ENCODE results near the gene CADPS. TPM values are rescaled to one million over a fixed set of nuclear protein-coding genes. Genes with fewer than 3 reads are reported as not detected.

CADPS gene
- 2.3 TPM for total RNA-seq
- 4.4 TPM for polyA plus RNA-seq
- long read RNA-seq, donor 1: 0 reads
- long read RNA-seq, donor 2: 0 reads
- long read RNA-seq, donor 3: 0 reads
- long read RNA-seq, donor 4: 0 reads
- long read RNA-seq, donor 5, full-length matches to known transcripts: 2 of 2 reads
- long read RNA-seq, donor 5, partial matches to known transcripts: 0 of 2 reads
- long read RNA-seq, donor 5, other reads (novel, unspliced or antisense): 0 of 2 reads
- long read RNA-seq, donor 6: 0 reads
- long read RNA-seq, donor 7: 0 reads
- long read RNA-seq, donor 8: 0 reads
- long read RNA-seq, donor 9: 0 reads
- long read RNA-seq, donor 10: 0 reads

- H3K27me3 ChIP-seq (ENCODE audit: control insufficient read depth in 2 of 2, insufficient read depth in 1 of 2, low read length in 1 of 2): peaks cover 34 to 43% of the 10 kb centered on the region in 2 donors
- H3K27ac ChIP-seq (ENCODE audit: low read depth in 1 of 2, low read length in 1 of 2): no peak within 1 kb of the TSS
- no peaks in the 10 kb centered on the region for H3K36me3 ChIP-seq (ENCODE audit: control insufficient read depth in 2 of 2, insufficient read depth in 2 of 2, low read length in 1 of 2)
- H3K9me3 ChIP-seq (ENCODE audit: control insufficient read depth in 2 of 2, insufficient read depth in 1 of 2, low read length in 1 of 2): peaks cover 0 to 9% of the 10 kb centered on the region in 2 donors
- no peak for DNase-seq (ENCODE audit: low read depth in 6 of 9, low spot score in 9 of 9)
- no peak within 1 kb of the TSS for H3K4me3 ChIP-seq (ENCODE audit: low read length in 2 of 2)
- H3K4me1 ChIP-seq (ENCODE audit: control insufficient read depth in 2 of 2, insufficient read depth in 2 of 2, low read length in 2 of 2): no peaks in the 10 kb centered on the region
- 4% methylated on average over 85 of the region's 85 CpGs for WGBS
Measured at GRCh38 chr3:62874711-62875557, at the start of gene CADPS. TSS of gene CADPS (minus strand) at chr3:62875416. CDS start at chr3:62875029, 387 bp downstream.

GRCh38 chr3:62923066-62923465 lies 47.9 kb upstream of the CADPS start:
- 77% methylated on average over 2 of the region's 2 CpGs for WGBS
- H3K9me3 ChIP-seq (ENCODE audit: control insufficient read depth in 2 of 2, insufficient read depth in 1 of 2, low read length in 1 of 2): no peaks in the 10 kb centered on the region
- no peak overlapping the region for H3K27ac ChIP-seq (ENCODE audit: low read depth in 1 of 2, low read length in 1 of 2)
- DNase-seq (ENCODE audit: low read depth in 6 of 9, low spot score in 9 of 9): no peak
- H3K4me1 ChIP-seq (ENCODE audit: control insufficient read depth in 2 of 2, insufficient read depth in 2 of 2, low read length in 2 of 2): no peaks in the 10 kb centered on the region
- no peaks in the 10 kb centered on the region for H3K36me3 ChIP-seq (ENCODE audit: control insufficient read depth in 2 of 2, insufficient read depth in 2 of 2, low read length in 1 of 2)
- no peaks in the 10 kb centered on the region for H3K27me3 ChIP-seq (ENCODE audit: control insufficient read depth in 2 of 2, insufficient read depth in 1 of 2, low read length in 1 of 2)
- no peak overlapping the region for H3K4me3 ChIP-seq (ENCODE audit: low read length in 2 of 2)

DNA sequence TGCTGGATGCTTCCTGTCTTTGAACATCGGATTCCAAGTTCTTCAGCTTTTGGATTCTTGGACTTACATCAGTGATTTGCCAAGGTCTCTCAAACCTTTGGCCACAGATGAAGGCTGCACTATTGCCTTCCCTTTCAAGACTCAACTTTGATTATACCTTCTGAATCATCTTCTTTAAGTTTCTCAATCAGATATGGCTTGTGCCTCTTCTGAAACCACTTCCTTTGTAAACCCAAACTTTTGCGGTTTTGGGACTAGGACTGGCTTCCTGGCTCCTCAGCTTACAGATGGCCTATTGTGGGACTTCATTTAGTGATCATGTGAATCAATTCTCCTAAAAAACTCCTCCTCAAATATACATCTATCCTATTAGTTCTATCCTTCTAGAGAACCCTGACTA lies 47.1 kb upstream of the CADPS start:
- no peak for DNase-seq (ENCODE audit: low read depth in 6 of 9, low spot score in 9 of 9)
- no peak overlapping the region for H3K4me3 ChIP-seq (ENCODE audit: low read length in 2 of 2)
- no peaks in the 10 kb centered on the region for H3K36me3 ChIP-seq (ENCODE audit: control insufficient read depth in 2 of 2, insufficient read depth in 2 of 2, low read length in 1 of 2)
- WGBS: 45% methylated on average over 2 of the region's 2 CpGs
- no peaks in the 10 kb centered on the region for H3K27me3 ChIP-seq (ENCODE audit: control insufficient read depth in 2 of 2, insufficient read depth in 1 of 2, low read length in 1 of 2)
- no peaks in the 10 kb centered on the region for H3K9me3 ChIP-seq (ENCODE audit: control insufficient read depth in 2 of 2, insufficient read depth in 1 of 2, low read length in 1 of 2)
- no peak overlapping the region for H3K27ac ChIP-seq (ENCODE audit: low read depth in 1 of 2, low read length in 1 of 2)
- H3K4me1 ChIP-seq (ENCODE audit: control insufficient read depth in 2 of 2, insufficient read depth in 2 of 2, low read length in 2 of 2): no peaks in the 10 kb centered on the region

GRCh38 chr3:62920466-62920784 lies 45.2 kb upstream of the CADPS start:
- H3K4me1 ChIP-seq (ENCODE audit: control insufficient read depth in 2 of 2, insufficient read depth in 2 of 2, low read length in 2 of 2): no peaks in the 10 kb centered on the region
- no peak overlapping the region for H3K27ac ChIP-seq (ENCODE audit: low read depth in 1 of 2, low read length in 1 of 2)
- H3K27me3 ChIP-seq (ENCODE audit: control insufficient read depth in 2 of 2, insufficient read depth in 1 of 2, low read length in 1 of 2): no peaks in the 10 kb centered on the region
- no peaks in the 10 kb centered on the region for H3K36me3 ChIP-seq (ENCODE audit: control insufficient read depth in 2 of 2, insufficient read depth in 2 of 2, low read length in 1 of 2)
- no peaks in the 10 kb centered on the region for H3K9me3 ChIP-seq (ENCODE audit: control insufficient read depth in 2 of 2, insufficient read depth in 1 of 2, low read length in 1 of 2)
- H3K4me3 ChIP-seq (ENCODE audit: low read length in 2 of 2): no peak overlapping the region
- DNase-seq (ENCODE audit: low read depth in 6 of 9, low spot score in 9 of 9): no peak

GRCh38 chr3:62919784-62920465 lies 44.7 kb upstream of the CADPS start:
- no peaks in the 10 kb centered on the region for H3K36me3 ChIP-seq (ENCODE audit: control insufficient read depth in 2 of 2, insufficient read depth in 2 of 2, low read length in 1 of 2)
- no peaks in the 10 kb centered on the region for H3K4me1 ChIP-seq (ENCODE audit: control insufficient read depth in 2 of 2, insufficient read depth in 2 of 2, low read length in 2 of 2)
- no peaks in the 10 kb centered on the region for H3K27me3 ChIP-seq (ENCODE audit: control insufficient read depth in 2 of 2, insufficient read depth in 1 of 2, low read length in 1 of 2)
- H3K4me3 ChIP-seq (ENCODE audit: low read length in 2 of 2): no peak overlapping the region
- DNase-seq (ENCODE audit: low read depth in 6 of 9, low spot score in 9 of 9): no peak
- WGBS: 78% methylated on average over 7 of the region's 7 CpGs
- H3K9me3 ChIP-seq (ENCODE audit: control insufficient read depth in 2 of 2, insufficient read depth in 1 of 2, low read length in 1 of 2): no peaks in the 10 kb centered on the region
- no peak overlapping the region for H3K27ac ChIP-seq (ENCODE audit: low read depth in 1 of 2, low read length in 1 of 2)

DNA sequence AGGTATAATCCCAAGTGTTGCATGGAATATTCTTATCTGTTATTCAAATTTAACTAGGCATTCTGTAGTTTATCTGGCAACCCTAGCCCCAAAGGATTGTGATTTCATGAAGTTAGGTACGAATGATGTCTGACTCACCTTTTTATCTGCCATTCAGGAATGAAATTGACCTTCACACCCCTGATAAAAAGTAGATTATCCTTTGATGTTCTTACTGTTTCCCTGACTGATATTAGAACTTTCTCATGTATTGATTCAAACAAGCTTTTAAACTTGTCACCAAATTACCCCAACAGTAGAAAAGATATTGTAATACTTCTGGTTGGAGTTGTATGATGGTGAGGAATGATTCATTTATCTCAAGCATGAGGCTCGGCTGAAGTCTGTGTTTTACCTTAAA lies 43.6 kb upstream of the CADPS start:
- 84% methylated on average over 2 of the region's 2 CpGs for WGBS
- Histone ChIP-seq H3K9me3 (ENCODE audit: control insufficient read depth in 2 of 2, insufficient read depth in 1 of 2, low read length in 1 of 2) (no peaks in the 10 kb centered on the region), H3K36me3 (ENCODE audit: control insufficient read depth in 2 of 2, insufficient read depth in 2 of 2, low read length in 1 of 2) (no peaks in the 10 kb centered on the region), H3K4me3 (ENCODE audit: low read length in 2 of 2) (no peak overlapping the region), H3K27ac (ENCODE audit: low read depth in 1 of 2, low read length in 1 of 2) (no peak overlapping the region), H3K4me1 (ENCODE audit: control insufficient read depth in 2 of 2, insufficient read depth in 2 of 2, low read length in 2 of 2) (no peaks in the 10 kb centered on the region), H3K27me3 (ENCODE audit: control insufficient read depth in 2 of 2, insufficient read depth in 1 of 2, low read length in 1 of 2) (no peaks in the 10 kb centered on the region)
- no peak for DNase-seq (ENCODE audit: low read depth in 6 of 9, low spot score in 9 of 9)

DNA sequence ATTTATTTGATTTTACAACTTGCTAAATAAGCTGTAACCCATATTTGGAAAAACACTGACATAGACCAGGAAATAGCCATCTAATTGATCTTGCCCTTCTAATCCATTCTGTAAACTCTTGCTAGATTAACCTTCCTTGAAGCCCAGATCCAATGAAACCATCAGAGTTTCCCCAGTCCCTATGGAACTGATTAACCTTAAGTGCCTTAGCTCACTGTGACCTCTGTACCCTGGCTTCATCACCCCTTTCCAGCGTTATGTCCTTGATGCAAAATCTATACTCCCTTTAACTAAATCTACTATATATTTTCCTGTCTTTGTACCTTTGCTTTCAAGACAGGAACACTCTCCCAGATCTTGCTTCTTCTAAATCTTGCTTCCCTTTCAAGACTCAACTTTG lies 42.9 kb upstream of the CADPS start:
- H3K27ac ChIP-seq (ENCODE audit: low read depth in 1 of 2, low read length in 1 of 2): no peak overlapping the region
- H3K27me3 ChIP-seq (ENCODE audit: control insufficient read depth in 2 of 2, insufficient read depth in 1 of 2, low read length in 1 of 2): no peaks in the 10 kb centered on the region
- WGBS: 94% methylated on average over 1 of the region's 1 CpG
- H3K4me1 ChIP-seq (ENCODE audit: control insufficient read depth in 2 of 2, insufficient read depth in 2 of 2, low read length in 2 of 2): no peaks in the 10 kb centered on the region
- DNase-seq (ENCODE audit: low read depth in 6 of 9, low spot score in 9 of 9): no peak
- H3K9me3 ChIP-seq (ENCODE audit: control insufficient read depth in 2 of 2, insufficient read depth in 1 of 2, low read length in 1 of 2): no peaks in the 10 kb centered on the region
- H3K4me3 ChIP-seq (ENCODE audit: low read length in 2 of 2): no peak overlapping the region
- H3K36me3 ChIP-seq (ENCODE audit: control insufficient read depth in 2 of 2, insufficient read depth in 2 of 2, low read length in 1 of 2): no peaks in the 10 kb centered on the region

DNA sequence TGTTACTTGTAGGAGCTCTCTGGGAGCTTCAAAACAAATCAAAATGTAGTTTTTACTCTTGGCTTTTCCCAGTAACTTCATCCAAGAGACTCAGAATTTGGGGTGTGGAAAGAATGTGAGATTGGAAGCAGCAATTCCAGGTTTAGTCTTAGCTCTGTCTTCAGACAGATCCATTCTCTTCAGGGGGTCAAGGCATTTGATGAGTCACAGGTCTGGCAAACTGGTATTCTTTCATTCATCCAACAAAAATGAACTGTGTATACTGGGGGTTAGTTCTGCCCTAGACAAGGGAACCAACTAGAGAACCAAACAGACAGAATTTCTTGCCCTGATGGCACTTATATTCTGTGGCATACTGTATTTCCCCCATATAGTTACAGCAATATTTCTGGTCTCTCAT lies 36.3 kb upstream of the CADPS start:
- Histone ChIP-seq H3K9me3 (ENCODE audit: control insufficient read depth in 2 of 2, insufficient read depth in 1 of 2, low read length in 1 of 2) (no peaks in the 10 kb centered on the region), H3K27ac (ENCODE audit: low read depth in 1 of 2, low read length in 1 of 2) (no peak overlapping the region), H3K4me3 (ENCODE audit: low read length in 2 of 2) (no peak overlapping the region), H3K4me1 (ENCODE audit: control insufficient read depth in 2 of 2, insufficient read depth in 2 of 2, low read length in 2 of 2) (no peaks in the 10 kb centered on the region), H3K27me3 (ENCODE audit: control insufficient read depth in 2 of 2, insufficient read depth in 1 of 2, low read length in 1 of 2) (no peaks in the 10 kb centered on the region), H3K36me3 (ENCODE audit: control insufficient read depth in 2 of 2, insufficient read depth in 2 of 2, low read length in 1 of 2) (no peaks in the 10 kb centered on the region)
- no peak for DNase-seq (ENCODE audit: low read depth in 6 of 9, low spot score in 9 of 9)

GRCh38 chr3:62905331-62905730 lies 30.1 kb upstream of the CADPS start:
- no peaks in the 10 kb centered on the region for H3K27me3 ChIP-seq (ENCODE audit: control insufficient read depth in 2 of 2, insufficient read depth in 1 of 2, low read length in 1 of 2)
- DNase-seq (ENCODE audit: low read depth in 6 of 9, low spot score in 9 of 9): no peak
- H3K4me1 ChIP-seq (ENCODE audit: control insufficient read depth in 2 of 2, insufficient read depth in 2 of 2, low read length in 2 of 2): no peaks in the 10 kb centered on the region
- no peak overlapping the region for H3K27ac ChIP-seq (ENCODE audit: low read depth in 1 of 2, low read length in 1 of 2)
- no peak overlapping the region for H3K4me3 ChIP-seq (ENCODE audit: low read length in 2 of 2)
- no peaks in the 10 kb centered on the region for H3K36me3 ChIP-seq (ENCODE audit: control insufficient read depth in 2 of 2, insufficient read depth in 2 of 2, low read length in 1 of 2)
- no peaks in the 10 kb centered on the region for H3K9me3 ChIP-seq (ENCODE audit: control insufficient read depth in 2 of 2, insufficient read depth in 1 of 2, low read length in 1 of 2)
